ENCODE data around the gene PNMT.

The PNMT gene

DNA sequence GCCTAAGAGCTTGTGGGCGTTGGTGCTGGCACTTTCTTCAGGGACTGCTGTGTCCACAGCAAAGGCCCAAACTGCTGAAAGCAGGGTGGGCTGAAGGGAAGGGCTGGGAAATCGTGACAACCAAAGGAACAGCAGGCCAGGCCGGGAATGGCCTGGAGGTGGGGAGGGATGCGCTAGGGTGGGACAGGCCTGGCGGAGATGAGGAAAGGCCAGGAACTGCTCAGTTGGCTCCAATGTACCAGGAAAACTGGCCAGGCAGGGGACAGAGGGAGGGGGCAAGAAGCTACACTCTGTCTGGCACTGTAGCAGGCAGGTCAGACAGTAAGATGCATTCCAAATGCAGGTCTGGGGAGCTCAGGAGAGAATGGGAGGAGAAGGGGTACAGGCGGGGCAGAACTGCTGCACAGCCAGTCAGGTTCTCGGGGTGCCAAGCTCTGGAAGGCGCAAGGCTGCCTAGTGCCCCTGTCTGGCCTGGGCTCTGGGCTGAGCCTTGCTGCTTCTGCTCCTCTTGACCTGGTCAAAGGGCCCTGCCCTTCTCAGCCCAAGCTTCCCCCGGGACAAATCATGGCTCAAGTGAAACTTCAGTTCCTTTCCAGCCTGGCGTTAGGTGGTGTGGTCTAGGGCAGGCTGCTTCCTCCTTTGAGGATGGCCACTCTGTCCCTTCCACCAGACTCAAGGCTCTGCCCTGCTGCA lies 7.3 kb downstream of the PNMT start:
- TF ChIP-seq, protein P1, sequence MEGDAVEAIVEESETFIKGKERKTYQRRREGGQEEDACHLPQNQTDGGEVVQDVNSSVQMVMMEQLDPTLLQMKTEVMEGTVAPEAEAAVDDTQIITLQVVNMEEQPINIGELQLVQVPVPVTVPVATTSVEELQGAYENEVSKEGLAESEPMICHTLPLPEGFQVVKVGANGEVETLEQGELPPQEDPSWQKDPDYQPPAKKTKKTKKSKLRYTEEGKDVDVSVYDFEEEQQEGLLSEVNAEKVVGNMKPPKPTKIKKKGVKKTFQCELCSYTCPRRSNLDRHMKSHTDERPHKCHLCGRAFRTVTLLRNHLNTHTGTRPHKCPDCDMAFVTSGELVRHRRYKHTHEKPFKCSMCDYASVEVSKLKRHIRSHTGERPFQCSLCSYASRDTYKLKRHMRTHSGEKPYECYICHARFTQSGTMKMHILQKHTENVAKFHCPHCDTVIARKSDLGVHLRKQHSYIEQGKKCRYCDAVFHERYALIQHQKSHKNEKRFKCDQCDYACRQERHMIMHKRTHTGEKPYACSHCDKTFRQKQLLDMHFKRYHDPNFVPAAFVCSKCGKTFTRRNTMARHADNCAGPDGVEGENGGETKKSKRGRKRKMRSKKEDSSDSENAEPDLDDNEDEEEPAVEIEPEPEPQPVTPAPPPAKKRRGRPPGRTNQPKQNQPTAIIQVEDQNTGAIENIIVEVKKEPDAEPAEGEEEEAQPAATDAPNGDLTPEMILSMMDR (IDR thresholded peaks at IDR 0.05; ENCODE audit: control insufficient read depth, extremely low read depth, insufficient read depth), result no peak
- H3K4me3 ChIP-seq (ENCODE audit: low read depth, low read length), result no peak overlapping the region
- DNase-seq (ENCODE audit: low read depth), result no peak

DNA sequence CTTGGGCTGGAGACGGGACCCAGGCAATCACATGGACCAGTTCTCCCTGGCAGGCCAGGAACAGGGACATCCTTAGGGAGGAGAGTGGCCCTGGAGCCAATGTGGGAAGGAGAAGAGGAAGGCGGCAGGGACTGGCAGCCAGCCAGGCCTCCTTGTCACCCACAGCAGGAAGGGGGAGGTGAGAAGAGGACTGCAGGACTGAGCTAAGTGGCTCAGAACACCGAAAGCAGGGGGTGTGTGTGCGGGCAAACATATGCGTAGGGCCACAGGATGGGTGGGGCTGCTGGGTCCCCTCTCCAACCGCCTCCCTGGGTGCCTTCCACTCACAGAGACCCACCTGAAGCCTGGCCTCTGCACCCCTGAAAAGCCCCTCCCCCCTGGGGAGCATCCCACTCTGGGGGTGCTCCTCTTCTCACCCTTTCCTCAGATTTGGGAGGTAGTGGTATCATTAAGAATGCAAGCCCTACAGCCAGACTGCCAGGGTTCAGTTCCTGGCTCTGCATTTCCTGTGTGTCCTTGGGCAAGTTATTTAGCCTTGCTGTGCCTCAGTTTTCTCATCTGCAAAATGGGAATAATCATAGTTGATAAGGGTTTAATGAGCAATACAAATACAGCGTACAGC lies 8.1 kb downstream of the PNMT start:
- TF ChIP-seq, protein P1 (IDR thresholded peaks at IDR 0.05; ENCODE audit: control insufficient read depth, extremely low read depth, insufficient read depth), result no peak
- no peak for DNase-seq (ENCODE audit: low read depth)
- H3K4me3 ChIP-seq (ENCODE audit: low read depth, low read length), result no peak overlapping the region

DNA sequence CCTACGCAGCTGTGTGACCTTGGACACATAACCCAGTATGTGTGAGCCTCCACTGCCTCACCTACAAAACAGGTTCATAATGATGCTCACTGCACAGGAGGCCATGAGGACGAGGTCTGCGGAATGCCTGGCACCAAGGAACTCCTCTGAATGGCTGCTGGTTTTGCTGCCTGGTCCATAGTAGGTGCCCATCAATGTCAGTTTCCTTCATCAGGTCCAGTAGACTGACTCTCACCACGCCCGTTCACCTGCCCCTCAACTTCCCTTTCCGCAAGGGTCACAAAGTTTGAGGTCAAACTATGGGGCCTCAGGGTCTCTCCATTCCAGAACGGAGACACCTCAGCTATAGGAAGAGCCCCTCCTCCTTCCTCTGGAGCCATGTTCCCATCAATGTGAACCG lies 8.8 kb downstream of the PNMT start:
- no peak for DNase-seq (ENCODE audit: low read depth)
- no peak overlapping the region for H3K4me3 ChIP-seq (ENCODE audit: low read depth, low read length)
- TF ChIP-seq, protein P1 (IDR thresholded peaks at IDR 0.05; ENCODE audit: control insufficient read depth, extremely low read depth, insufficient read depth), result no peak

DNA sequence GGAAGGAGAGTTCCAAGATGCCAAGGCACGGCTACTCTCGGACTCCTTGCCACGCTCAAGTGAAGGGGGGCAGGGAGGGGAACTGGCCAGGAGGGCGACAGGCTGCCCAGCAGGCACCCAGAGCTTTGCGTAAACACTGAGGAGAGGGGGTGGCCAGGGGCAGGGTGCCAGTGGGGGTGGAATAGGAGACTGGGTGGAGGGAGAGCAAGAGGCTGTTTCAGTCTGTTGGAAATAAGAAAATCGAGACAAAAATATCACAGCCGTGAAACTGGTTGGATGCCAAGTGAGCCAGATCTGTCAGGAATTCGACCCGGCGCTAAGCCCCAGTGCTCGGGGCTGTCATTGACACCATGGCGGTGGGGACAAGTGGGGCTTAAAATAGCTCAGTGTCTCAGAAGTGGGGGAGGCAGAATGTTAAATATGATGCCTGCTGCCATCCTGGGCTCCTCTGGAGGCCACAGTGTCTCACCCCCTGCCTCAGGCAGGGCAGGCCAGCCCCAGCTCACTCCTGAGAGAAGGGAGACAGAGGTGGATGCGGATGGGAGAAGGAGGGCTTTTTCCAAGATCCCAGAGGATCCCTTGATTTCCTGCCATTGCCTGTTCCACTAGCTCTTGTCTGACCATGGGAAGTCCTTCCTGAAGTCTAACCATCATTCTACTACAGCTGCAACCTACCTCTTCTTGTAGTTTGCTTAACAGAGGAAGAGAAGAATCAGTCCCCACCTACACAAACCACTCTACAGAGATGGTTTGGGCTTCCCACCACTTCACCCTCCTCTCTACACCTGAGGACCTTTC lies 9.5 kb downstream of the PNMT start:
- no peak overlapping the region for H3K4me3 ChIP-seq (ENCODE audit: low read depth, low read length)
- TF ChIP-seq, protein P1 (IDR thresholded peaks at IDR 0.05; ENCODE audit: control insufficient read depth, extremely low read depth, insufficient read depth), result no peak
- DNase-seq (ENCODE audit: low read depth), result no peak

DNA sequence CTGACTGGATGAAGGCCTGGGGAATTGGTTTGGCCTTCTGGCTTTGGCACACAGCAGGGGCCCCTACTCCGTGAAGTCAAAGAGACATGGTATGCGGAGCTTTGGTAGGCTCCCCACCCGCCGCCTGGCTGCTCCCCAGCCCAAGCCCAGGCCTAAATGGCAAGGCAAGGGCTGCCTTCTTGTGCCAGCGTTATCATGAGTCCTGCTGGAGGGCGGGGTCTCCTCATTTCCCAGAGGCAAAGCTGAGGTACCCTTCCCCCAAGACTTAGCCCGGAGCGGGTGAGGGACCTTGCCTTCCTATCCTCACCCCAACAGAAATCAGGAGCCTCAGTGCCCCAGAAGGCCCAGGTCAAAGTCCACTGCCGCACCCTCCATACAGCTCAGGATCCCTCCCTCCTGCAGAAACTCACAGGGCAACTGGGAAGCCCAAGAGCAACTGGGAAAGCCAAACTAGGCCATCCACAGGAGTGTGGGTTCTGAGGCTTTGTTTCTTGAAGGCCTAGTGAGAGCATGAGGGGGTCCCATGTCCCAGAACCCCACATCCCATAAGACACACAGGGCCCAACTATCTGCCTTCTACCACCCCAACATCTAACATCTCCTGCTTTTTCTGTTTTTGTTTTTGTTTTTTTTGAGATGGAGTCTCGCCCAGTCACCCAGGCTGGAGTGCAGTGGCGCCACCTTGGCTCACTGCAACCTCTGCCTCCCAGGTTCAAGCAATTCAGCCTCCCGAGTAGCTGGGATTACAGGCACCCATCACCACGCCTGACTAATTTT lies 10.3 kb downstream of the PNMT start:
- TF ChIP-seq, protein P1 (IDR thresholded peaks at IDR 0.05; ENCODE audit: control insufficient read depth, extremely low read depth, insufficient read depth), result no peak
- no peak for DNase-seq (ENCODE audit: low read depth)
- no peak overlapping the region for H3K4me3 ChIP-seq (ENCODE audit: low read depth, low read length)

DNA sequence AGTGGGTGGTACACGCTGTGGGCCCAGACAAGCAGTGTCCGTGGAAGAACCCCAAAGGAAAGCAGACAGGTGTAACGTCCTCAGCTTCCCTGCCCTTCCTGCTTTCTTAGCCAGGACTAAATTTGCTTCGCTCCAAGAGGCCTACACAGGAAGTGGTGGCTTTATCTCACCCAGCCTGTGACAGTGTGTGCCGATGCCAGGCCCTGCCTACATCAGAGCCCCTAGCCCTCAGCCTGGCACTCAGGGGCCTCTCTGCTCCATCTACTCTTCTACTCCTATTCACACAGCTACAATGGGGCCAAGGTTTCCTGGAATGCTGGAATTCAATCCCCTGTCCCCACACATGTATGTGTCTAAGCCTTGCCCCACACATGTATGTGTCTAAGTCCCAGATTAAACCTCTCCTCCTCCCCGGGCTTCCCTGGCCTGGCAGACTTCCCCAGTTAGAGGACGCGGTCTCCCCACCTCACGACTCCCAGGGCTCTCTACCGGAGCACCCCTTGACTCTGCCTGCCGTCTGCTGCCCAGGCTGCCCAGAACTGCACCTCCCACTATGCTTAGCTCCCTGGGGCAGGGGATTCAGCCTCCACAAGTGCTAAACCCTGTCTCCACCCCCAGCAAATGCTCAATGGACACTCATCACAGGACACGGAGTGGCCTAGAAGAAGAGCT lies 11.4 kb downstream of the PNMT start:
- TF ChIP-seq, protein P1 (IDR thresholded peaks at IDR 0.05; ENCODE audit: control insufficient read depth, extremely low read depth, insufficient read depth), result no peak
- no peak overlapping the region for H3K4me3 ChIP-seq (ENCODE audit: low read depth, low read length)
- DNase-seq (ENCODE audit: low read depth), result no peak

All from LNCaP clone FGC (cell line).